HUES6 (cell line): ENCODE data around the gene UBE2QL1.

Experiments used
- H3K27ac ChIP-seq: 2 replicates; pipeline ENCODE4 v1.7.0; 2013; ENCODE audit warnings: low read depth, mild to moderate bottlenecking, low read length, inconsistent platforms
- H3K27me3 ChIP-seq: 2 replicates; pipeline ENCODE4 v1.6.1; 2013; ENCODE audit warnings: low read length; ENCODE audit not compliant: control insufficient read depth, insufficient read depth
- H3K36me3 ChIP-seq: 2 replicates; pipeline ENCODE4 v1.6.1; 2013; ENCODE audit warnings: low read length; ENCODE audit not compliant: control insufficient read depth, insufficient read depth
- H3K4me1 ChIP-seq: 2 replicates; pipeline ENCODE4 v1.6.1; 2013; ENCODE audit warnings: low read length; ENCODE audit not compliant: control insufficient read depth, insufficient read depth
- H3K4me3 ChIP-seq: 2 replicates; pipeline ENCODE4 v1.5.1; 2013; ENCODE audit warnings: low read depth, low read length
- H3K9ac ChIP-seq: one replicate; pipeline ENCODE4 v1.6.1; 2013; ENCODE audit warnings: mild to moderate bottlenecking, low read length
- H3K9me3 ChIP-seq: 2 replicates; pipeline ENCODE4 v1.6.1; 2013; ENCODE audit warnings: low read depth, low read length; ENCODE audit not compliant: control insufficient read depth, insufficient read depth

Gene UBE2QL1

GRCh38 chr5:6480133-6481051 lies 31.7 kb downstream of the UBE2QL1 start:
- Histone ChIP-seq H3K4me1 (peaks cover 8% of the 10 kb centered on the region), H3K9me3 (no peaks in the 10 kb centered on the region), H3K36me3 (no peaks in the 10 kb centered on the region), H3K4me3 (no peak overlapping the region), H3K27me3 (no peaks in the 10 kb centered on the region), H3K27ac (no peak overlapping the region), H3K9ac (no peak overlapping the region)

GRCh38 chr5:6482735-6483134 lies 34.1 kb downstream of the UBE2QL1 start:
- Histone ChIP-seq H3K4me1 (no peaks in the 10 kb centered on the region), H3K9me3 (no peaks in the 10 kb centered on the region), H3K27me3 (no peaks in the 10 kb centered on the region), H3K36me3 (no peaks in the 10 kb centered on the region), H3K9ac (no peak overlapping the region), H3K27ac (no peak overlapping the region), H3K4me3 (no peak overlapping the region)

GRCh38 chr5:6483880-6484382 lies 35.3 kb downstream of the UBE2QL1 start:
- Histone ChIP-seq H3K9me3 (no peaks in the 10 kb centered on the region), H3K4me3 (no peak overlapping the region), H3K27me3 (no peaks in the 10 kb centered on the region), H3K27ac (no peak overlapping the region), H3K9ac (no peak overlapping the region), H3K4me1 (no peaks in the 10 kb centered on the region), H3K36me3 (no peaks in the 10 kb centered on the region)

GRCh38 chr5:6484446-6484845 lies 35.8 kb downstream of the UBE2QL1 start:
- Histone ChIP-seq H3K4me3 (no peak overlapping the region), H3K4me1 (no peaks in the 10 kb centered on the region), H3K9me3 (no peaks in the 10 kb centered on the region), H3K36me3 (no peaks in the 10 kb centered on the region), H3K27me3 (no peaks in the 10 kb centered on the region), H3K27ac (no peak overlapping the region), H3K9ac (no peak overlapping the region)

GRCh38 chr5:6484899-6485298 lies 36.2 kb downstream of the UBE2QL1 start:
- Histone ChIP-seq H3K4me1 (no peaks in the 10 kb centered on the region), H3K27me3 (no peaks in the 10 kb centered on the region), H3K36me3 (no peaks in the 10 kb centered on the region), H3K27ac (no peak overlapping the region), H3K9me3 (no peaks in the 10 kb centered on the region), H3K4me3 (no peak overlapping the region), H3K9ac (no peak overlapping the region)

GRCh38 chr5:6485441-6485840 lies 36.8 kb downstream of the UBE2QL1 start:
- no peaks in the 10 kb centered on the region for H3K27me3 ChIP-seq
- no peaks in the 10 kb centered on the region for H3K4me1 ChIP-seq
- no peak overlapping the region for H3K9ac ChIP-seq
- H3K27ac ChIP-seq, result no peak overlapping the region
- no peaks in the 10 kb centered on the region for H3K36me3 ChIP-seq
- no peaks in the 10 kb centered on the region for H3K9me3 ChIP-seq
- H3K4me3 ChIP-seq, result no peak overlapping the region

GRCh38 chr5:6486074-6486473 lies 37.4 kb downstream of the UBE2QL1 start:
- no peak overlapping the region for H3K9ac ChIP-seq

GRCh38 chr5:6487081-6487480 lies 38.4 kb downstream of the UBE2QL1 start:
- H3K4me3 ChIP-seq, result no peak overlapping the region
- peaks cover 15% of the 10 kb centered on the region for H3K27me3 ChIP-seq
- no peaks in the 10 kb centered on the region for H3K9me3 ChIP-seq
- no peaks in the 10 kb centered on the region for H3K36me3 ChIP-seq
- H3K4me1 ChIP-seq, result peaks cover 9% of the 10 kb centered on the region
- H3K9ac ChIP-seq, result no peak overlapping the region
- no peak overlapping the region for H3K27ac ChIP-seq

More at GRCh38 chr5:6486074-6486473, 37.4 kb downstream of the UBE2QL1 start:
- peaks cover 4% of the 10 kb centered on the region for H3K4me1 ChIP-seq
- no peaks in the 10 kb centered on the region for H3K36me3 ChIP-seq
- H3K27ac ChIP-seq, result no peak overlapping the region
- no peak overlapping the region for H3K4me3 ChIP-seq
- no peaks in the 10 kb centered on the region for H3K9me3 ChIP-seq
- peaks cover 5% of the 10 kb centered on the region for H3K27me3 ChIP-seq

GRCh38 chr5:6488021-6488420 lies 39.4 kb downstream of the UBE2QL1 start:
- Histone ChIP-seq H3K9me3 (no peaks in the 10 kb centered on the region), H3K36me3 (no peaks in the 10 kb centered on the region), H3K4me1 (peaks cover 9% of the 10 kb centered on the region), H3K27me3 (peaks cover 17% of the 10 kb centered on the region), H3K27ac (no peak overlapping the region), H3K4me3 (no peak overlapping the region), H3K9ac (no peak overlapping the region)

GRCh38 chr5:6489643-6490185 lies 41.1 kb downstream of the UBE2QL1 start:
- Histone ChIP-seq H3K4me3 (no peak overlapping the region), H3K36me3 (no peaks in the 10 kb centered on the region), H3K27ac (no peak overlapping the region), H3K9ac (no peak overlapping the region), H3K9me3 (no peaks in the 10 kb centered on the region), H3K27me3 (peaks cover 17% of the 10 kb centered on the region), H3K4me1 (peaks cover 9% of the 10 kb centered on the region)

GRCh38 chr5:6490246-6490645 lies 41.6 kb downstream of the UBE2QL1 start:
- peaks cover 9% of the 10 kb centered on the region for H3K4me1 ChIP-seq
- no peak overlapping the region for H3K9ac ChIP-seq
- H3K27ac ChIP-seq, result no peak overlapping the region
- no peaks in the 10 kb centered on the region for H3K36me3 ChIP-seq
- H3K27me3 ChIP-seq, result peaks cover 17% of the 10 kb centered on the region
- no peaks in the 10 kb centered on the region for H3K9me3 ChIP-seq
- H3K4me3 ChIP-seq, result no peak overlapping the region
